ENCODE measurements around the gene IMP4.

Gene IMP4

DNA sequence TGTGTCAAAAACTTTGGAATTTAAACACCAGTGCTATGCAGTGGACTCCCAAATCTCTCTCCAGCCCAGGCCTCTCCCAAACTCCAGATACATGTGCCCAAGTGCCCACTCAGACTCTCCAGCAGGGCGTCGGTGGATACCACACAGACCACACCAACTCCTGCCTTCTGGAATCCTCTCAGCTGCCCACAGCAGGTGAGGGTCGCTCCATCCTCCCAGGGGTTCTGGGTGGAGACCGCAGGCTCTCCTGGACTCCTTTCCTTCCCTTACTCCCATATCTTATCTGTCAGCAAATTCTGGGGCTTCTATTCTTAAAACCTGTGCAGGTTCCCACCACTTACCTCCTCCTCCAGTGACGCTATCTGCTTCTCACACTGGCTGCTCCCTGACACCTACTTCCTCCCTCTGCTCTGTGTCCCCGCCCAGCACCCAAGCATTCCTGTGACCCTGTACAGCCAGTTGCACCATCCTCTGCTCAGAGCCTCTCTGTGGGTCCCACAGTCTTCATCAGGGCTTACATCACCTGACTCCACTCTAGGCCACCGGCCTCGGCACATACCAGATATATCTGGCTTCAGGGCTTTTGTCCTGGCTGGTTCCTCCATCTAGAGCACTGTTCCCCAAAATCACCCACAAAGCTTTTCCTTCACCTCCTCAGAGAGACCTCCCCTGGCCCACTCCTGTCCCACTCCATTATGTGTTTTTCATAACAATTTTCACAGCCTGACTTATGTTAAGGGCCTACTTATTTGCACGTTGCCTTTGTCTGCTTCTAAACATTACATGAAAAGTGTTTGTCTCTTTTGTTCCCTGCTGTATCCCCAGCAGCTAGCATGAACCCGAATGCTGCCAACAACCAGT is 2.6 kb upstream of the IMP4 start:
- Histone ChIP-seq H3K4me1 (ENCODE audit: control insufficient read depth, insufficient read depth, low read length) (no peaks in the 10 kb centered on the region), H3K27ac (ENCODE audit: low read depth, low read length) (no peak overlapping the region), H3K36me3 (ENCODE audit: control insufficient read depth, insufficient read depth, low read length) (peaks cover 15% of the 10 kb centered on the region), H3K4me3 (ENCODE audit: low read length) (no peak overlapping the region), H3K27me3 (ENCODE audit: control insufficient read depth, insufficient read depth, low read length) (no peaks in the 10 kb centered on the region), H3K9ac (ENCODE audit: low read length) (no peak overlapping the region)

DNA sequence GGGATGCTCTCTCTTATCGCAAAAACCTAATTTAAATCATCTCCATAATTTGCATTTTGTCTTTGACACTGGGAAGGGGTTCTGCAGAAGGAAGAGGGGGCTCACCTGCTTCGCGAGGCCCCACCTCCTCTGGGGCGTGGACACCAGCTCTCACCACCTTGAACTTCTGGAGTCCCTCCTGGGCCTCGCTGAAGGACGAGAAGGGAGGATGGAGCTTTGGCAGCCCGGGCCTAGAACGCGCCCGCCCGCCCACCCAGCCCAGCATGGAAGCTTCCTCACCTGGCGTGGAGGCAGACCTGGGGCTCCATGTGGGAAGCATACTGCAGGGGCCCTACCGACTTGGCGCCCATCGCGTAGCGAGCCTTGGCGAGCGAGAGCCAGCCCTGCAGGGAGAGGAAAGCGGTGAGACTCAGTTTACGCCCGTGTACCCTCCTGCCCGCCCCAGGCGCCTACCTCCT is 1.1 kb upstream of the IMP4 start:
- H3K27ac ChIP-seq (ENCODE audit: low read depth, low read length) = peak overlapping the region; percentile 97
- H3K9ac ChIP-seq (ENCODE audit: low read length) = peak overlapping the region; percentile 81
- H3K36me3 ChIP-seq (ENCODE audit: control insufficient read depth, insufficient read depth, low read length) = peaks cover 29% of the 10 kb centered on the region
- peak overlapping the region; percentile 99 for H3K4me3 ChIP-seq (ENCODE audit: low read length)
- H3K4me1 ChIP-seq (ENCODE audit: control insufficient read depth, insufficient read depth, low read length) = no peaks in the 10 kb centered on the region
- no peaks in the 10 kb centered on the region for H3K27me3 ChIP-seq (ENCODE audit: control insufficient read depth, insufficient read depth, low read length)

DNA sequence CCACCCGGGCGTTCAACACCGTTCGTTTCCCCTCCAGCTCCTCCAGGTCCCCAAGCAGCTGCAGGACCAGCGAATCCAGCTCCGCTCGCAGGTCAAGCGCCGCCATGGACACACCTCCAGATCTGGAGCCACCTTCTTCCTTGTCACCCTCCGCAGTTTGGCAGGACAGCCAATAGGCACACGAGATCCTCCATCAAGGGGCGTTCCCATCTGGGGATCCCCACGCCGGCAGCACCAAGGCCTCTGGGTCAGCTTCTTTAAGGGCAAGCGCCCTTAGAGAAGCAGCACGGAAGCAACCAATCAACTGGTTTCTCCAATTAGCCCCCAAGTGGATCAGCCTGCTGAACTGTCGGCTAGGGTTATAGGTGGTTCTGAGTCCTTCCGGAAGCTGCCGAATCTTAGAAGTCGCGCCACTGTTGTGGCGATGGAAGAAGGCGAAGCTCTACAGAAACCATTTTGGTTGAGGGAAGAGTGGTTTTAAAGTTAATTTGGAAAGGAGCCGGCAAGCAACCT is 621 bp upstream of the IMP4 start:
- Histone ChIP-seq H3K27ac (ENCODE audit: low read depth, low read length) (peak overlapping the region; percentile 97), H3K36me3 (ENCODE audit: control insufficient read depth, insufficient read depth, low read length) (peaks cover 33% of the 10 kb centered on the region), H3K4me1 (ENCODE audit: control insufficient read depth, insufficient read depth, low read length) (no peaks in the 10 kb centered on the region), H3K27me3 (ENCODE audit: control insufficient read depth, insufficient read depth, low read length) (no peaks in the 10 kb centered on the region), H3K4me3 (ENCODE audit: low read length) (peak overlapping the region; percentile 99), H3K9ac (ENCODE audit: low read length) (peak overlapping the region; percentile 81)

DNA sequence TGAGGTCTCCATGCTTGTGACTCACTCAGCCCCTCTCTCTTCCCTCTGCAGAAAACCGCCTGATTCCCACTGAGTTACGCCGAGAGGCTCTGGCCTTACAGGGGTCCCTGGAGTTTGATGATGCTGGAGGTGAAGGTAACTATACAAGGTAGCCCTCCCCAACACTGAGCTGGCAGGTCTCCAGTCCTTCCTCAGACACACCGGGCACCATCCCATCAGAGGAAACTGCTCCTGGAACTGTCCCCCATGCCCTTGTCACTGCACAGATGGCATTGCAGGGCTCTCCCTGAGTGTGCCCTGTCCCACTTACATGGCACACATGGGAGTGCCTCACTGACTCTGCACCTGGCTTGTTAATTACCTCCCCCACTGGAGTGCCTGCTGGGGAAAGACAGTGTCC is 1.9 kb downstream of the IMP4 start:
- Histone ChIP-seq H3K4me3 (ENCODE audit: low read length) (no peak overlapping the region), H3K27ac (ENCODE audit: low read depth, low read length) (no peak overlapping the region), H3K9ac (ENCODE audit: low read length) (no peak overlapping the region), H3K4me1 (ENCODE audit: control insufficient read depth, insufficient read depth, low read length) (no peaks in the 10 kb centered on the region), H3K36me3 (ENCODE audit: control insufficient read depth, insufficient read depth, low read length) (peaks cover 33% of the 10 kb centered on the region), H3K27me3 (ENCODE audit: control insufficient read depth, insufficient read depth, low read length) (no peaks in the 10 kb centered on the region)

DNA sequence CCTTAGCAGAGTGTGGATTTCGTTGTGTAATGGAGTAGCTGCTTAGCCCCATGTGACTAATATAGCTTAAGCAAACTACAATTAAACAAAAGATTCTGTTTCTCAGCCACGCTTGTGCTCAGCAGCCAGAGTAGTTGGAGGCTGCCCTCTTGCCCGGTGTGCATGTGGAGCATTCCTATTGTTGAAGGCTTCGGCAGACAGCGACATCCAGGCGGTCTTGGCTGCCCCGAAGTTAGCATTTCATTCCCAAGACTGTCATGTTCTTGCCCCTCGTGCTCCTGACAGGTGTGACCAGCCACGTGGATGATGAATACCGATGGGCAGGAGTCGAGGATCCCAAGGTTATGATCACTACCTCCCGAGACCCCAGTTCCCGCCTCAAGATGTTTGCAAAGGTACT is 2.4 kb downstream of the IMP4 start:
- Histone ChIP-seq H3K27me3 (ENCODE audit: control insufficient read depth, insufficient read depth, low read length) (no peaks in the 10 kb centered on the region), H3K4me1 (ENCODE audit: control insufficient read depth, insufficient read depth, low read length) (no peaks in the 10 kb centered on the region), H3K9ac (ENCODE audit: low read length) (no peak overlapping the region), H3K27ac (ENCODE audit: low read depth, low read length) (no peak overlapping the region), H3K4me3 (ENCODE audit: low read length) (no peak overlapping the region), H3K36me3 (ENCODE audit: control insufficient read depth, insufficient read depth, low read length) (peaks cover 33% of the 10 kb centered on the region)

DNA sequence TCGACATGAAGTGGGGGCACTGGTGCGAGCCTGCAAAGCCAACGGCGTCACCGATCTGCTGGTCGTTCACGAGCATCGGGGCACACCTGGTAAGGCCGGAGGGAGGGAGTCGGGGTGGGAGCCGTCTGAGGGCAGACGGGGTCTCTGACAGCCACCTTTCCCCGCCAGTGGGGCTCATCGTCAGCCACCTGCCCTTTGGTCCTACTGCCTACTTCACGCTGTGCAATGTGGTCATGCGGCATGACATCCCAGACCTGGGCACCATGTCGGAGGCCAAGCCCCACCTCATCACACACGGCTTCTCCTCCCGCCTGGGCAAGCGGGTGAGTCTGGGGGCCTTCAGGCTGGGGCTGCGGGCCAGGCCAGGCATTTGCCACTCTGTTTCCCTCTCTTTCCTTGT is 2.9 kb downstream of the IMP4 start:
- Histone ChIP-seq H3K4me1 (ENCODE audit: control insufficient read depth, insufficient read depth, low read length) (no peaks in the 10 kb centered on the region), H3K4me3 (ENCODE audit: low read length) (no peak overlapping the region), H3K9ac (ENCODE audit: low read length) (no peak overlapping the region), H3K27ac (ENCODE audit: low read depth, low read length) (no peak overlapping the region), H3K36me3 (ENCODE audit: control insufficient read depth, insufficient read depth, low read length) (peaks cover 33% of the 10 kb centered on the region), H3K27me3 (ENCODE audit: control insufficient read depth, insufficient read depth, low read length) (no peaks in the 10 kb centered on the region)

DNA sequence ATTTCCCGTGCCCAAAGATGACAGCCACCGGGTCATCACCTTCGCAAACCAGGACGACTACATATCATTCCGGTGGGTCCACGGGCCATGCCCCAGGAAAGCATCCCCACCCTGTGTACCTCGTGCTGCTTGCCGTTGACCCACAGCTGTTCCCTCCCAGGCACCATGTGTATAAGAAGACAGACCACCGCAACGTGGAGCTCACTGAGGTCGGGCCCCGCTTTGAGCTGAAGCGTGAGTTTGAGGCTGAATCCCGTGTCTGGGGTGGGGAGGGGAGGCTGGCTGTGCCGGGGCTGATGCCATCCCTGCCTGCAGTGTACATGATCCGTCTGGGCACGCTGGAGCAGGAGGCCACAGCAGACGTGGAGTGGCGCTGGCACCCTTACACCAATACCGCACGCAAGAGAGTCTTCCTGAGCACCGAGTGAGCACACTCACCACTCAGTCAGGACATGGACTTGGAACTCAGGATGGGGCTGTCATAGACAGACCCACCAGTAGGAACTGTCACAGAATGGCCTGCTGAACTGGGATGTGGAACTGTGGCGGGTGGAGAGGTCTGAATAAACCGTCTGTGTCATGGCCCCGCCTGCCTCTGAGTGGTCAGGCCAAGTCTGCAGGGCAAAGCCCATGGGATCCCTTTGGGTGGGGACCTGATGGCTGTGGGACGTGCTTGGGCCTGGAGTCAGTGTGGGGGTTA is 3.5 kb downstream of the IMP4 start:
- H3K36me3 ChIP-seq (ENCODE audit: control insufficient read depth, insufficient read depth, low read length) = peaks cover 33% of the 10 kb centered on the region
- H3K9ac ChIP-seq (ENCODE audit: low read length) = no peak overlapping the region
- H3K4me3 ChIP-seq (ENCODE audit: low read length) = no peak overlapping the region
- H3K27ac ChIP-seq (ENCODE audit: low read depth, low read length) = no peak overlapping the region
- H3K4me1 ChIP-seq (ENCODE audit: control insufficient read depth, insufficient read depth, low read length) = no peaks in the 10 kb centered on the region
- no peaks in the 10 kb centered on the region for H3K27me3 ChIP-seq (ENCODE audit: control insufficient read depth, insufficient read depth, low read length)

DNA sequence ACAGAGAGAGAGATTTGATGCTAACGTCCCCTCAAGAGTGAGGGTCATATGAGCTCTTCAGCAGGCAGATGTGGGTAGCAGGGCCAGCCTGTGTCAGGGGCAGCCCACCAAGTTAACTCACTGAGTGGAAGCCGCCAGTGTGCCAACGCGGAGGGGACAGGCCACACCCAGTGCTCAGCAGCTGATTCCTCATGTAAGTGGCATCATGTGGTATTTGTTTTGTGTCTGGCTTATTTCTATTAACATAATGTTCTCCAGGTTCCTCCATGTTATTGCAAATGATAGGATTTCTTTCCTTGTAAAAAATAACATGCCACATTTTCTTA is 4.0 kb downstream of the IMP4 start:
- H3K36me3 ChIP-seq (ENCODE audit: control insufficient read depth, insufficient read depth, low read length) = peaks cover 33% of the 10 kb centered on the region
- H3K9ac ChIP-seq (ENCODE audit: low read length) = no peak overlapping the region
- H3K4me1 ChIP-seq (ENCODE audit: control insufficient read depth, insufficient read depth, low read length) = no peaks in the 10 kb centered on the region
- H3K27me3 ChIP-seq (ENCODE audit: control insufficient read depth, insufficient read depth, low read length) = no peaks in the 10 kb centered on the region
- no peak overlapping the region for H3K27ac ChIP-seq (ENCODE audit: low read depth, low read length)
- no peak overlapping the region for H3K4me3 ChIP-seq (ENCODE audit: low read length)

DNA sequence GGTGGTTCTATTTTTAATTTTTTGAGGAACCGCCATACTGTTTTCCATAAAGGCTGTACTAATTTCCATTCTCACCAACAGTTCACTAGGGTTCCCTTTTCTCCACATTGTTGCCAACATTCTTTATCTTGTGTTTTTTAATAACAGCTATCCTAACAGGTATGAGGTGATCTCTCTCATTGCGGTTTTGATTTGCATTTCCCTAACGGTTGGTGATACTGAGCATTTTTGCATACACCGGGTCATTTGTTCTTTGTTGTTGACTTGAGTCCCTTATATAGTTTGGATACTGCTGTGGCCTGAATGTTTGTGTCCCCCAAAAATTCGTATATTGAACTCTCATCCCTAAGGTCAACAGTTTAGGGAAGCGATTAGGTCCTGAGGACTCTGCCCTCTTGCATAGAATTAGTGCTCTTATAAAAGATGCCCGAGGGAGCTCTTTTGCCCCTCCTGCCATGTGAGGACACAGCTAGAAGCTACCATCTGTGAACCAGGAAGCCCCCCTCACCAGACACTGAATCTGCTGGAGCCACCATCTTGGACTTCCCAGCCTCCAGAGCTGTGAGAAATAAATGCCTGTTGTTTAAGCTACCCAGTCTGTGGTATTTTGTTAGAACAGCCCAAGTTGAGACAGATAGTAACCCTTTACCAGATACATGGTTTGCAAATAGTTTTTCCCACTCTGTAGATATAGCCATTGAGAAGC is 4.7 kb downstream of the IMP4 start:
- Histone ChIP-seq H3K9ac (ENCODE audit: low read length) (no peak overlapping the region), H3K36me3 (ENCODE audit: control insufficient read depth, insufficient read depth, low read length) (peaks cover 33% of the 10 kb centered on the region), H3K4me3 (ENCODE audit: low read length) (no peak overlapping the region), H3K27ac (ENCODE audit: low read depth, low read length) (no peak overlapping the region), H3K27me3 (ENCODE audit: control insufficient read depth, insufficient read depth, low read length) (no peaks in the 10 kb centered on the region), H3K4me1 (ENCODE audit: control insufficient read depth, insufficient read depth, low read length) (no peaks in the 10 kb centered on the region)

DNA sequence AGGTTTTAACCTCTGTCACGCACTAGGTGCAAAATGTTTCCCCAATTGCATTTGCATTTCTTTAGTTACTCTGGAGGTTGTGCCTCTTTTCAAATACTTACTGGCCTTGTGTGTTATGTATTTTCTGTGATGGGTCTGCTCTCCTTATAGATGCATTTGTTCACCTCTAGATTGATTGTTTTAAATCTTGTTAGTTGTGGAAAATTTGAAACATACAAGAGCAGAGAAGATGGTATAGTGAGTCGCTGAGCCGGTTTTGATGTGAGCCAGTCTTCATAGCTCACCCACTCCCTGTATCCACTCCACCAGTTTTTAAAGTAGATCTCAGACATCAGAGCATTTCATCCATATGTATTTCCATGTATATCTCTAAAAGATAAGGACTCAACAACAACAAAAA is 6.5 kb downstream of the IMP4 start:
- Histone ChIP-seq H3K9ac (ENCODE audit: low read length) (no peak overlapping the region), H3K36me3 (ENCODE audit: control insufficient read depth, insufficient read depth, low read length) (peaks cover 33% of the 10 kb centered on the region), H3K27me3 (ENCODE audit: control insufficient read depth, insufficient read depth, low read length) (no peaks in the 10 kb centered on the region), H3K27ac (ENCODE audit: low read depth, low read length) (no peak overlapping the region), H3K4me3 (ENCODE audit: low read length) (no peak overlapping the region), H3K4me1 (ENCODE audit: control insufficient read depth, insufficient read depth, low read length) (no peaks in the 10 kb centered on the region)

DNA sequence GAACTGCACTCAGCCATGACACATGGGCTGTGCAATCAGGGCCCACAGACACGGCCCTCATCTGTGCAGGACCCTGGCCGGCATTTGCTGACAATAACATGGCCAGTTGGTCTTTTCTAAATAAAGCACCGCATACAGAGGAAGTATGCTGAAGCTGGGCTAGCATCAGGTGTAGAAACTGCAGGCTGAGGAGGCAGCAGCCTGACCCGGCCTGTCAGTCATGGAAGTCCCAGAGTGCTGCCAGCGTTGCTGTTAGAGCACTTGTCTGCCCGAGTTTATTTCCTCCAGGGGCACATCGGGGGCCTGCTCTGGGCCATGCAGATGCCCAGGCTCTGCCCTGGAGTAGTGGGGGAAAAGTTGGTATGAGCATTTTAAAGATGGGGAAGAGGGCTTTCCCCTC is 9.0 kb downstream of the IMP4 start:
- H3K4me3 ChIP-seq (ENCODE audit: low read length) = no peak overlapping the region
- H3K27ac ChIP-seq (ENCODE audit: low read depth, low read length) = no peak overlapping the region
- H3K27me3 ChIP-seq (ENCODE audit: control insufficient read depth, insufficient read depth, low read length) = no peaks in the 10 kb centered on the region
- peaks cover 7% of the 10 kb centered on the region for H3K4me1 ChIP-seq (ENCODE audit: control insufficient read depth, insufficient read depth, low read length)
- H3K36me3 ChIP-seq (ENCODE audit: control insufficient read depth, insufficient read depth, low read length) = peaks cover 9% of the 10 kb centered on the region
- H3K9ac ChIP-seq (ENCODE audit: low read length) = no peak overlapping the region

DNA sequence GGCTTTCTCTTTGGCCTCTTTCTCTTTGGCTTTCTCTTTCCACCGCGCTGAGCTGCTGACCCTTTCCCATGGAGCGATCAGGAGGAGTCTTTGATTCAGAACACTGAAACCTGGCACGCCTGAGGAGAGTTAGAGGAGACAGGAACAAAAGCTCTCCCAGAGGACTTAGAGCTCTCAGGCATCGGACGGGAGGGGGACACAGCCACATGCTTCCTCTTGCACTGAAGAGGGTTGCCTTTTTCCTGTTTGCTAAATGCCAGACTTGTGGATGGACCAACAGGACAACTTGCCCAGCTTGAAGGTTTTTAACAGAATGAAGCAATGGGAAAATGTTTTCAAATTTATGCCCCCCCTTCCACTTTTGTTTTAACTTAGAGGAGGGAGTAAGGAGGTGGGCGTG is 9.5 kb downstream of the IMP4 start:
- Histone ChIP-seq H3K27me3 (ENCODE audit: control insufficient read depth, insufficient read depth, low read length) (no peaks in the 10 kb centered on the region), H3K4me1 (ENCODE audit: control insufficient read depth, insufficient read depth, low read length) (peaks cover 7% of the 10 kb centered on the region), H3K9ac (ENCODE audit: low read length) (no peak overlapping the region), H3K4me3 (ENCODE audit: low read length) (no peak overlapping the region), H3K27ac (ENCODE audit: low read depth, low read length) (no peak overlapping the region), H3K36me3 (ENCODE audit: control insufficient read depth, insufficient read depth, low read length) (peaks cover 5% of the 10 kb centered on the region)
